KOPT-K1 (cell line): ENCODE data around the gene PCP2.
A peak's percentile ranks its signal among the peaks of the same experiment; 100 is the strongest.

Source experiments
- H3K27ac ChIP-seq: fragments of 200-600 bp; sonication (generic); 2 replicates; pipeline ENCODE4 v1.5.1; 2016; ENCODE audit warnings: antibody characterized with exemption, mild to moderate bottlenecking, low read depth, low read length; ENCODE audit not compliant: poor library complexity, severe bottlenecking
- H3K36me3 ChIP-seq: fragments of 200-600 bp; sonication (generic); 2 replicates; pipeline ENCODE4 v1.5.1; 2017; ENCODE audit warnings: antibody characterized with exemption, mild to moderate bottlenecking, low read length, moderate library complexity; ENCODE audit not compliant: insufficient read depth
- H3K9me3 ChIP-seq: fragments of 200-600 bp; sonication (generic); 2 replicates; pipeline ENCODE4 v1.5.1; 2017; ENCODE audit warnings: antibody characterized with exemption, low read length, mild to moderate bottlenecking; ENCODE audit not compliant: insufficient read depth, poor library complexity, severe bottlenecking

Gene PCP2

GRCh38 chr19:7633698-7634097 is at the start of gene PCP2:
TSS of gene PCP2 (minus strand) at chr19:7633719. CDS start at chr19:7633457, 262 bp downstream.
- Histone ChIP-seq H3K36me3 (peaks cover 10% of the 10 kb centered on the region; the same call in 1 of the 2 replicates), H3K9me3 (no peaks in the 10 kb centered on the region), H3K27ac (no peak within 1 kb of the TSS)

- no peaks in the 10 kb centered on the region for H3K9me3 ChIP-seq
- peak overlapping the region; percentile 28 for H3K27ac ChIP-seq
- H3K36me3 ChIP-seq = peaks cover 19% of the 10 kb centered on the region
Measured at GRCh38 chr19:7682175-7682855, 48.8 kb upstream of the PCP2 start.

DNA sequence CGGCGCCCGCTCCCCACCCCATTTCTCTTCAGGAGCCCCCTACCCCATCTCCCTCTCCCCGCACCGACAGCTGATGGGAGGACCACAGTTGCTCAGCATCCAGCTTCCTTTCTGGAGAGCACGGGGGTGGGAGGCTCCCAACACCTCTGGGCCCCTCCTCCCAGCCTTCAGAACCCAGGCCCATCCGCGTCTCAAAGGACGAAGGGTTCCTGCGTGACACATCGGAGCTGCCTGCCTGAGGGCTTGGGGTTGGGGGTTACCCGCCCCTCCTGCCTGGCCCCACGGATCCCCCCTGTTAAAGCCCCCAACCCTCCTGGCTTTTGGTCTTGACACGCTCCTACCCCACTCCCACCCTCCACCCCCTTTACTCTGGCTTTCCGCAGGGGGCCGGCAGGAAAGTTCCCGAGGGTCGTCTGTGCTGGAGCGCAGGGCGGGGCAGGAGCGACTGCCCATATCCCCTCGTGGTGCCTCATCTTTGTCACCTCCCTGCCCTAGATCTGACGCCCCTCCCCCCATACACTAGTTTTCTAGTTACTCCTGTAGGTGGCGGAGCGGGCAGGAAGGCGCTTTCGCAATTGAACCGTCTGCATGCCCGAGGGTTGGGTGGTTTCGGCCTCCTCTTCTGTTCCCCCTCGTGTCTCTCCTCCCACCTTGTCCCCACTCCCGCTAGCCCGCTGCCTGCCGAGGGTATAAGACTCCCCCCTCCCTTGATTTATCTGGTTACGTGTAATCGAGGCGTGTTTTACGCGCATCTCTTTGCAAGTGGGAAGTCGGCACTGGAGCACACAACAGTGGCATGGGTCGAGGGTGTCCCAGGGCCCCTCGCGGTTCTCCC is 48.0 kb upstream of the PCP2 start:
- Histone ChIP-seq H3K36me3 (peaks cover 19% of the 10 kb centered on the region), H3K27ac (peak overlapping the region; percentile 83), H3K9me3 (no peaks in the 10 kb centered on the region)

GRCh38 chr19:7680606-7681339 is 47.3 kb upstream of the PCP2 start, which contains the start of gene TRAPPC5:
TSS of gene TRAPPC5 (plus strand) at chr19:7680833. CDS start at chr19:7682254, 1,421 bp downstream.
- Histone ChIP-seq H3K9me3 (no peaks in the 10 kb centered on the region), H3K36me3 (peaks cover 19% of the 10 kb centered on the region), H3K27ac (peak within 1 kb of the TSS; percentile 83)

DNA sequence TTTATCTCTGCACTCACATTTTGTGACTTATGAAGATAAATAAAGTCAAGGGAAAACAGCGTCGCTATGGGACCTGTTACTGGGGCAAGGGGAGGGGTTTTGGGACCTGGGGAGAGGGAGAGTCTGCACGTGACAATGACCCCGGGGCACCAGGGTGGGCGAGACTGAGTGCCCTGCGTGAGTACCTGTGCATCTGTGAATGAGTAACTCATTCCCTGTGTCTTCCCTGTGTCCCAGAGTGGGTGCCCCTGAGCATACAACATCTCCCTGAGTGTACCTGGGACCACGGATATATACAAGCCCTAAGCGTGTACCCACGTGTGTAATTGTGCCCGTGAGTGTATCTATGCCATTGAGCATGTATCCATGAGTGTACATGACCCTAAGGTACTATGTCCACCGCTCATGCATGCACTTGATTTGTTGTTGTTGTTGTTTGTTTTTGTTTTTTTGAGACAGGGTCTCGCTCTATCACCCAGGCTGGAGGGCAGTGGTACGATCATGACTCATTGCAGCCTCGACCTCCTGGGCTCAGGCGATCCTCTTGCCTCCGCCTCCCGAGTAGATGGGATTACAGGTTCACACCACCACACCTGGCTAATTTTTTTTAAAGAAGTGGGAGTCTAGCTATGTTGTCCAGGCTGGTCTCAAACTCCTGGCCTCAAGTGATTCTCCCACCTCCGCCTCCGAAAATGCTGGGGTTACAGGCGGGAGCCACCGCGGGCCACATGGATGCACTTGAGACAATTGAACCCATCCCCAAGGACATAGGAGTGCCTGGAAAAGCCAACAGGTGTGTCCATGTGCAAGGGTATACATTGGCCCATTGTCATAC is 46.5 kb upstream of the PCP2 start:
- Histone ChIP-seq H3K36me3 (peaks cover 19% of the 10 kb centered on the region), H3K9me3 (no peaks in the 10 kb centered on the region), H3K27ac (peak overlapping the region; percentile 83)

DNA sequence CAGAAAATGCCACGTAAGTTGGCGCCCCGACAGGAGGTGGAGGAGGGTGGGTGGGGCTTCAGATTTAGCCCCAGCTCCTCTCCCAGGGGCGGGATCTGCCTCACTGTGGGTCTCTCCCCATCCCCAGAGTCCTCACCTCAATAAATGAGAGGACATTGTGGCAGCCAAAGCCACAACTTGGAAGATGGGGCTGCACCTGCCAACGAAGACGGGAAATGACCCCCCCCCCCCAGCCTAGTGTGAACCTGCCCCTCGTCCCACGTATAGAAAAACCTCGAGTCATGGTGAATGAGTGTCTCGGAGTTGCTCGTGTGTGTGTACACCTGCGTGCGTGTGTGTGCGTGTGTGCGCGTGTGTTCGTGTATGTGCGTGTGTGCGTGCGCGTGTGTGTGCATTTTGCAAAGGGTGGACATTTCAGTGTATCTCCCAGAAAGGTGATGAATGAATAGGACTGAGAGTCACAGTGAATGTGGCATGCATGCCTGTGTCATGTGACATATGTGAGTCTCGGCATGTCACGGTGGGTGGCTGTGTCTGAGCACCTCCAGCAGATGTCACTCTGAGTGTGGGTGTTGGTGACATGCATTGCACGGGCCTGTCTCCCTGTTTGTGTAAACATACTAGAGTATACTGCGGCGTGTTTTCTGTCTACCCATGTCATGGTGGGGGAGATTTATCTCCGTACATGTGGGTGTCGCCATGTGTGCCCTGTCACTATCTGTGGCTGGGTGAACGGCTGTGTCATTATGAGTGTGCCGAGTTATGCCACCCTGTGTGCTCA is 45.6 kb upstream of the PCP2 start:
- Histone ChIP-seq H3K9me3 (no peaks in the 10 kb centered on the region), H3K36me3 (peaks cover 19% of the 10 kb centered on the region), H3K27ac (peak overlapping the region; percentile 4)

DNA sequence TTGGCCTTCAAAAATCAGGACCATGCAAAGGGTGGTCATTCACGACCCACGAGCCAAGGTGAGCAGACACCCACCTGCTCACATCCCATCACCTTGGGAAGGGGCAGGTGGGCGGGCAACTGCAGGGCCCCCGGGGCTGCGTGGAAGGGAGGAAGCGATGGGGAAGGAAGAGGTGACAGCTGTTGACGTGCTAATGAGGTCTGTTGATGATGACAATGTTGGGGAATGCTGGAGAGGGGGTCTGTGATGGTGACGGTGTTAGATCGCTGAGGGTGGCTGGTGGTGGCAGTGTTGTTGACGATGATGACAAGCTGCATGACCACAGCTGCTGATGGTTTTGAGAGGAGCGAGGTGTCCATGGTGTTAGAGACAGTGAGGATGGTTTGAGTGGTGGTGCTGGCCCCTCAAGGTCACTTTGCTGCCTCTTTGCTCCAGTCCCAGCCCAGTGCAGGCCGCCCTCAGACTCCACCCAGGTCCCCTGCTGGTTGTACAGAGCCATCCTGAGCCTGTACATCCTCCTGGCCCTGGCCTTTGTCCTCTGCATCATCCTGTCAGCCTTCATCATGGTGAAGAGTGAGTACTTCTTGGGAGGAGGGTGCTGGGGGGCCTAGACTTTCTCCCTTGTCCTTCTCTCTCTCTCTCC is 44.3 kb upstream of the PCP2 start:
- H3K9me3 ChIP-seq = no peaks in the 10 kb centered on the region
- H3K27ac ChIP-seq = no peak overlapping the region
- H3K36me3 ChIP-seq = peaks cover 5% of the 10 kb centered on the region; the same call in 1 of the 2 replicates

GRCh38 chr19:7676854-7677253 is 43.3 kb upstream of the PCP2 start, which contains the start of gene MCEMP1:
TSS of gene MCEMP1 (plus strand) at chr19:7677090. CDS start at chr19:7677121, 31 bp downstream.
- H3K36me3 ChIP-seq = no peaks in the 10 kb centered on the region
- no peak within 1 kb of the TSS for H3K27ac ChIP-seq
- no peaks in the 10 kb centered on the region for H3K9me3 ChIP-seq

DNA sequence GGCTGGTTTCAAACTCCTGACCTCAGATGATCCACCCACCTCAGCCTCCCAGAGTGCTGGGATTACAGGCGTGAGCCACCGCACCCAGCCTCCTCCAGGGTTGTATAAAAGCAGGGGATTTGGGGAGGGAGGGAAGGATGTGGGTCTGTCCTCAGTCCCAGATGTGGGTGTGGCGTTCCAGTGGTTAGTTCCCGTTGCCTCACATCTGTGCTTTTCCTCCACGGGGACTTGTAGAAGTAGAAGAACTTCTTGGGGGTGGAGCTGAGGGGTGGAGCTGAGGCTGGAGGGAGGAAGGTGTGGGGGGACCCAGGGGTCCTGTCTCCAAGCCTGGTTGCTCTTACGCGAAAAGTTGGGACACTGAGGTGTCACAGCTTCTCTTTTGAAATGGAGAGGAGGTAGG is 42.9 kb upstream of the PCP2 start:
- H3K36me3 ChIP-seq = no peaks in the 10 kb centered on the region
- H3K9me3 ChIP-seq = no peaks in the 10 kb centered on the region
- H3K27ac ChIP-seq = no peak overlapping the region

DNA sequence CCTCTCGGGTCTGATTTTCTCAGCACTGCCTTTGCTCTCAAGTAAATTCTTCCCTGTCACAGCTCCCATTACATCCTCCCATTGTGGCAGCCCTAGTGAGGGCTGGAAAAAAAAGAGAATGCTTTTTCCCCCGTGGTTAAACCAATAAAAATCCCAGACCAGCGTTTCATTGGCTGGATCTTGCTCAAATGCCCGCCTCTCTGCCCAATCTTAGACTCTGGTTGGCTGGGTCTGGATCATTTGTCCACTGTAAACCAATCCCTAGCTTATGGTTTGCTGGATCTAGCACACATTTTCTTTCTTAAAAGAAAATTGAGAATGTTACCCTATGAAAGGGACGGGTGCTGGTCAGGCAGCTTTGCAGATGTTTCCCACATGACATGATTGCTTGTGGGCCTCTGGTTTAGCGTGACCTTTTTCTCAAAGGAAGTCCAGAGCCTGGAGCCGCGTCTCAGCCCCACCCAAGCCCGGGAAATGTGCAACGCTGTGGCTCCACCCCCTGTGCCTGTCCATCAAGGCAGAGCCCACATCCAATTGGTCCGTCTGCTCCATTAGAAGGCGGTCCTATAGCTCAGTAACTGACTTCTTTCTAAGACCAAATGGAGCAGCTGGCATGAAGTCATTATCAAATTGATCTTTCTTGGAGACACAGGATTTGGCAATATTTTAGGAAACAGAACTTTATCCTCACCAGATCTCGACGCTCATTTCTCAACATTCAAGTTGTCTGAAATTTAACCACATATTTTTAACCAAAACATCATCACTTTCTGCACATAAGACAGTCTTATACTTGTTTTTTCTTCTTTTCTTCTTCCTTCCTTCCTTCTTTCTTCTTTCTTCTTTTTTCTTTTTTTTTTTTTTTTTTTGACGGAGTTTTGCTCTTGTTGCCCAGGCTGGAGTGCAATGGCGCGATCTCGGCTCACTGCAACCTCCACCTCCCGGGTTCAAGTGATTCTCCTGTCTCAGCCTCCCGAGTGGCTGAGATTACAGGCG is 40.8 kb upstream of the PCP2 start:
- Histone ChIP-seq H3K36me3 (no peaks in the 10 kb centered on the region), H3K27ac (peak overlapping the region; percentile 51), H3K9me3 (no peaks in the 10 kb centered on the region)

GRCh38 chr19:7672522-7672921 is 39.0 kb upstream of the PCP2 start:
- no peaks in the 10 kb centered on the region for H3K9me3 ChIP-seq
- H3K36me3 ChIP-seq = no peaks in the 10 kb centered on the region
- H3K27ac ChIP-seq = no peak overlapping the region

DNA sequence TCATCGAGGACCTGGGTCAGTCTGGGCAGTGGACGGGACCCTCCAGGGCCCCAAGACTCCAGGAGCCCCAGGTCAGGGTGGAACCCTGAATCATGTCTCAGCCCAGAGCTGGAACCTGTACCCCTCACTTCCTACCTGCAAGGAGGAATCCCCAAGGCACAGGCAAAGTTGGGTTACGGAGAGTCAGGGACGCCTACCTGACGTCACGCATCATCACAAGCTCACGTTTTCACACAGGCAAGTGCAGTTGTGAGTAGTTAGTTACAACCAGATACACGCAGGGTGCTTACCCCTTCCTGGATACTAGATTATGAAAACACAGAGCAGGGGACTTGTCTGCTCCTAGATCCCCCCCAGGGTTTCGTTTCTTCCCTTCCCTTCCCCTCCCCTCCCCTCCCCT is 37.3 kb upstream of the PCP2 start:
- H3K27ac ChIP-seq = no peak overlapping the region
- H3K36me3 ChIP-seq = no peaks in the 10 kb centered on the region
- no peaks in the 10 kb centered on the region for H3K9me3 ChIP-seq
